H1 (cell line): ENCODE results near the gene HTR3A. TPM values are rescaled to one million over a fixed set of nuclear protein-coding genes. Genes with fewer than 3 reads are reported as not detected.

Experiments used
- CTCF ChIA-PET: fragments of 300-600 bp; sonication (Branson Sonifier 250); formaldehyde crosslinking; loops from one replicate; lab custom pipeline; 2021; ENCODE audit not compliant: partially characterized antibody; lab: Charles Lee
- POLR2A ChIA-PET: fragments of 300-600 bp; sonication (Branson Sonifier 250); formaldehyde crosslinking; loops from one replicate; lab custom pipeline; 2021; ENCODE audit warnings: inconsistent platforms; ENCODE audit not compliant: partially characterized antibody; lab: Charles Lee
- DNase-seq, 2 experiments: peaks; one replicate each; pipeline versions ENCODE4 v3.0.0 to v3.0.0-alpha.2; 2010 to 2022; ENCODE audit warnings: low spot score in 2 of 2, low read depth in 1 of 2, mixed read lengths in 1 of 2
- FAIRE-seq: peaks from 2 replicates; lab custom pipeline; 2011; peaks lifted over from hg19 to GRCh38; lab: Jason Lieb, UNC
- H2AFZ ChIP-seq: 2 replicates; pipeline ENCODE4 v1.8.1; 2012; ENCODE audit warnings: low read length, inconsistent platforms
- H2AK5ac ChIP-seq: 2 replicates; pipeline ENCODE4 v1.6.1; 2013; ENCODE audit warnings: low read depth, low read length
- H2BK120ac ChIP-seq: replicated peaks from 2 replicates; pipeline ENCODE3; 2013; ENCODE audit warnings: low read depth, low read length, inconsistent platforms
- H2BK12ac ChIP-seq: 2 replicates; pipeline ENCODE4 v1.6.1; 2013; ENCODE audit warnings: low read depth, low read length
- H2BK15ac ChIP-seq: 2 replicates; pipeline ENCODE4 v1.6.1; 2013; ENCODE audit warnings: low read length
- H2BK20ac ChIP-seq: 2 replicates; pipeline ENCODE4 v1.6.1; 2013; ENCODE audit warnings: low read length
- H2BK5ac ChIP-seq: 2 replicates; pipeline ENCODE4 v1.6.1; 2013; ENCODE audit warnings: low read depth, low read length
- H3K14ac ChIP-seq: 2 replicates; pipeline ENCODE4 v1.6.1; 2013; ENCODE audit warnings: inconsistent platforms; ENCODE audit not compliant: insufficient read length
- H3K18ac ChIP-seq: 2 replicates; pipeline ENCODE4 v1.6.1; 2013; ENCODE audit warnings: low read length; ENCODE audit errors: extremely low read depth
- H3K23ac ChIP-seq: 2 replicates; pipeline ENCODE4 v1.6.1; 2013; ENCODE audit warnings: inconsistent platforms; ENCODE audit not compliant: insufficient read length
- H3K23me2 ChIP-seq: 2 replicates; pipeline ENCODE4 v1.6.1; 2013; ENCODE audit warnings: low read depth, low read length
- H3K27ac ChIP-seq: 2 replicates; pipeline ENCODE4 v1.6.1; 2011; ENCODE audit warnings: low read depth, low read length, inconsistent platforms
- H3K27me3 ChIP-seq, 4 experiments: replicated peaks in 1 of 4; 1 replicate in 1 of 4; 2 replicates in 3 of 4; pipeline versions ENCODE4 v1.6.1 to v1.8.1; 2011 to 2013; ENCODE audit warnings: low read length in 3 of 4, mild to moderate bottlenecking in 3 of 4, inconsistent platforms in 2 of 4, mixed read lengths in 2 of 4, moderate library complexity in 1 of 4; ENCODE audit not compliant: control insufficient read depth in 3 of 4, insufficient read depth in 3 of 4; ENCODE audit errors: extremely low read depth in 1 of 4
- H3K36me3 ChIP-seq, 4 experiments: 2 replicates each; pipeline versions ENCODE4 v1.6.1 to v1.8.1; 2011 to 2013; ENCODE audit warnings: mild to moderate bottlenecking in 4 of 4, low read length in 3 of 4, moderate library complexity in 2 of 4, control low read depth in 1 of 4, inconsistent platforms in 1 of 4; ENCODE audit not compliant: insufficient read depth in 4 of 4, control insufficient read depth in 2 of 4
- H3K4ac ChIP-seq: replicated peaks from 2 replicates; pipeline ENCODE3; 2013; ENCODE audit warnings: low read length, low read depth, mixed read lengths, inconsistent platforms; ENCODE audit not compliant: insufficient read length
- H3K4me1 ChIP-seq, 4 experiments: replicated peaks in 1 of 4; 1 replicate in 1 of 4; 2 replicates in 3 of 4; pipeline versions ENCODE4 v1.6.1 to v1.8.1; 2011 to 2013; ENCODE audit warnings: low read length in 3 of 4, inconsistent platforms in 2 of 4, mixed read lengths in 1 of 4; ENCODE audit not compliant: insufficient read depth in 4 of 4, control insufficient read depth in 3 of 4
- H3K4me2 ChIP-seq, 2 experiments: 2 replicates each; pipeline versions ENCODE4 v1.6.1 to v1.8.1; 2011 to 2013; ENCODE audit warnings: low read depth in 2 of 2, low read length in 2 of 2, control low read depth in 1 of 2, inconsistent platforms in 1 of 2, mild to moderate bottlenecking in 1 of 2; ENCODE audit not compliant: insufficient read depth in 1 of 2
- H3K4me3 ChIP-seq, 4 experiments: fragments of 200-600, 300-600 bp in 1 of 4; sonication (generic), shearing (Covaris generic), sonication (Bioruptor Twin) in 1 of 4; 2 replicates each; pipeline versions ENCODE4 v1.5.1 to v1.8.1; 2011 to 2016; ENCODE audit warnings: low read length in 4 of 4, low read depth in 3 of 4, control low read depth in 2 of 4, inconsistent platforms in 2 of 4, mild to moderate bottlenecking in 2 of 4, mixed read lengths in 1 of 4, moderate library complexity in 1 of 4; ENCODE audit not compliant: insufficient read depth in 2 of 4; ENCODE audit errors: extremely low read depth in 1 of 4
- H3K56ac ChIP-seq: replicated peaks from 2 replicates; pipeline ENCODE3; 2013; ENCODE audit warnings: low read depth, mild to moderate bottlenecking, mixed read lengths, low read length, inconsistent platforms; ENCODE audit not compliant: insufficient read length
- H3K79me1 ChIP-seq: 2 replicates; pipeline ENCODE4 v1.6.1; 2013; ENCODE audit warnings: low read depth, low read length, control low read depth
- H3K79me2 ChIP-seq, 2 experiments: 2 replicates each; pipeline versions ENCODE4 v1.6.1 to v1.8.1; 2012 to 2013; ENCODE audit warnings: low read length in 2 of 2, mild to moderate bottlenecking in 2 of 2, inconsistent platforms in 1 of 2; ENCODE audit not compliant: insufficient read depth in 2 of 2, control insufficient read depth in 1 of 2
- H3K9ac ChIP-seq, 4 experiments: replicated peaks in 1 of 4; 1 replicate in 1 of 4; 2 replicates in 3 of 4; pipeline versions ENCODE4 v1.6.1 to v1.8.1; 2011 to 2013; ENCODE audit warnings: low read depth in 3 of 4, low read length in 3 of 4, control low read depth in 2 of 4, mild to moderate bottlenecking in 2 of 4, moderate library complexity in 2 of 4, inconsistent platforms in 1 of 4; ENCODE audit errors: extremely low read depth in 1 of 4
- H3K9me3 ChIP-seq, 2 experiments: 2 replicates each; pipeline versions ENCODE4 v1.6.1 to v1.8.1; 2012 to 2013; ENCODE audit warnings: mild to moderate bottlenecking in 2 of 2, moderate library complexity in 2 of 2, control low read depth in 1 of 2, inconsistent platforms in 1 of 2, low read depth in 1 of 2, low read length in 1 of 2, mixed read lengths in 1 of 2; ENCODE audit not compliant: insufficient read depth in 2 of 2
- H4K20me1 ChIP-seq, 2 experiments: replicated peaks in 1 of 2; 2 replicates each; pipeline versions ENCODE3 to v1.8.1; 2011 to 2013; ENCODE audit warnings: inconsistent platforms in 2 of 2, low read length in 2 of 2, mild to moderate bottlenecking in 1 of 2; ENCODE audit not compliant: insufficient read depth in 2 of 2, control insufficient read depth in 1 of 2
- H4K5ac ChIP-seq: 2 replicates; pipeline ENCODE4 v1.6.1; 2013; ENCODE audit warnings: low read length, low read depth, mixed read lengths, inconsistent platforms; ENCODE audit not compliant: insufficient read length
- H4K8ac ChIP-seq: 2 replicates; pipeline ENCODE4 v1.8.0; 2013; ENCODE audit warnings: mild to moderate bottlenecking, moderate library complexity, low read length, inconsistent platforms; ENCODE audit not compliant: insufficient read depth; ENCODE audit errors: extremely low read depth
- H4K91ac ChIP-seq: replicated peaks from 2 replicates; pipeline ENCODE3; 2013; ENCODE audit warnings: low read length, mixed read lengths, inconsistent platforms; ENCODE audit not compliant: insufficient read length
- CREB1 ChIP-seq: IDR thresholded peaks from 2 replicates; pipeline ENCODE4 v1.6.1; 2012; ENCODE audit warnings: inconsistent platforms
- GTF2F1 ChIP-seq: IDR thresholded peaks from 2 replicates; pipeline ENCODE4 v1.6.1; 2012; ENCODE audit warnings: low read depth, low read length, improper control_type of control experiment, borderline replicate concordance
- KDM4A ChIP-seq: IDR thresholded peaks from one replicate; pipeline ENCODE4 v1.7.1; 2012; ENCODE audit warnings: low read depth, mild to moderate bottlenecking, moderate library complexity, low read length, inconsistent platforms; ENCODE audit not compliant: severe bottlenecking
- NRF1 ChIP-seq: IDR thresholded peaks from 2 replicates; pipeline ENCODE4 v1.6.1; 2011; ENCODE audit warnings: mild to moderate bottlenecking, low read depth, low read length, improper control_type of control experiment
- PHF8 ChIP-seq: fragments of 200-600 bp; sonication (generic); conservative IDR thresholded peaks from 2 replicates; pipeline ENCODE4 v1.7.1; 2012; ENCODE audit warnings: low read depth, mild to moderate bottlenecking, inconsistent platforms, low read length, moderate library complexity
- SAP30 ChIP-seq: fragments of 300-600 bp; sonication (generic); IDR thresholded peaks from 2 replicates; pipeline ENCODE4 v1.7.1; 2012; ENCODE audit warnings: low read length, moderate library complexity, mild to moderate bottlenecking, inconsistent platforms; ENCODE audit not compliant: insufficient read depth, insufficient replicate concordance
- SP1 ChIP-seq: IDR thresholded peaks from 2 replicates; pipeline ENCODE4 v1.6.1; 2011; ENCODE audit warnings: low read depth, low read length
- SP4 ChIP-seq: IDR thresholded peaks from 2 replicates; pipeline ENCODE4 v1.6.1; 2012; ENCODE audit warnings: low read length, inconsistent platforms
- TAF1 ChIP-seq: IDR thresholded peaks from 2 replicates; pipeline ENCODE4 v1.6.1; 2011; ENCODE audit warnings: mild to moderate bottlenecking, low read depth, low read length
- WGBS, 2 experiments: shearing (Covaris generic) in 1 of 2; methylation state at CpG; one replicate each; pipeline versions ENCODE4 v1.1.6 to v1.1.7; 2013 to 2015; ENCODE audit warnings: low lambda C conversion rate in 2 of 2, mixed read lengths in 2 of 2, inconsistent platforms in 1 of 2, low coverage in 1 of 2, missing lambda C conversion rate in 1 of 2; ENCODE audit not compliant: insufficient replicate concordance in 2 of 2, insufficient coverage in 1 of 2, insufficient read length in 1 of 2; ENCODE audit errors: extremely low coverage in 1 of 2, missing lambda C conversion rate in 1 of 2; 5-methylcytosine and 5-hydroxymethylcytosine counted together
- polyA plus RNA-seq, 7 experiments: library from polyadenylated mRNA; depleted of rRNA in 3 of 7; stranded (reverse) in 5 of 7; unstranded in 2 of 7; fragments of >200 nt in 5 of 7; fragments of 200-250 nt in 2 of 7; gene quantifications; 1 replicate in 5 of 7; 2 replicates in 1 of 7; 4 replicates in 1 of 7; pipeline versions ENCODE4 v1.2.1 to v1.2.3, GENCODE V29; 2011 to 2013; ENCODE audit warnings: missing spikeins in 2 of 7, mixed read lengths in 2 of 7
- total RNA-seq: library from RNA; stranded (reverse); fragmentation: NEBNext Ultra II Directional; extraction: Animal tissue kit (Norgen Biotek cat#: 25700); gene quantifications from 2 replicates; pipeline ENCODE4 v1.2.1, GENCODE V29; 2021

HTR3A gene
- total and polyA plus RNA-seq, 2 of the 8 experiments (the other 6 are each of a cell fraction or from before 2014, with no cell fraction given), result 7.5 to 8.9 TPM

GRCh38 chr11:113947994-113948393 is 26.9 kb upstream of the HTR3A start:
- H3K4me2 ChIP-seq, result no peak overlapping the region
- no peaks in the 10 kb centered on the region for H3K79me2 ChIP-seq
- H2BK5ac ChIP-seq, result peak overlapping the region; percentile 18; the same call in 1 of the 2 replicates
- no peak overlapping the region for H3K4ac ChIP-seq
- H4K91ac ChIP-seq, result no peak overlapping the region
- no peaks in the 10 kb centered on the region for H3K9me3 ChIP-seq
- H2AK5ac ChIP-seq, result no peak overlapping the region
- FAIRE-seq (no peak), DNase-seq (no peak)
- H2BK120ac ChIP-seq, result peak overlapping the region; percentile 50
- H2AFZ ChIP-seq, result peak overlapping the region; percentile 11; the same call in 1 of the 2 replicates
- H3K36me3 ChIP-seq, result no peaks in the 10 kb centered on the region
- peaks cover 0 to 2% (median 0%) of the 10 kb centered on the region in 4 experiments; a peak in 1 of 7 replicates for H3K27me3 ChIP-seq
- H3K4me1 ChIP-seq, result peaks cover 0 to 11% (median 2%) of the 10 kb centered on the region in 4 experiments
- H3K79me1 ChIP-seq, result no peaks in the 10 kb centered on the region
- no peak overlapping the region for H3K27ac ChIP-seq
- H3K56ac ChIP-seq, result no peak overlapping the region
- no peaks in the 10 kb centered on the region for H3K23me2 ChIP-seq
- no peak overlapping the region for H2BK20ac ChIP-seq
- CTCF ChIA-PET, result interaction anchor here (1.4 to 4.7 kb wide), 2 partner anchors 52 to 313 kb away, joined by 3 to 22 read pairs; no protein-coding TSS in a partner anchor
- POLR2A ChIA-PET, result no interaction called here
- no peak overlapping the region for H3K4me3 ChIP-seq
- H4K20me1 ChIP-seq, result no peaks in the 10 kb centered on the region
- H2BK15ac ChIP-seq, result no peak overlapping the region; the same call in 1 of the 2 replicates
- H4K5ac ChIP-seq, result no peak overlapping the region
- no peak overlapping the region for H3K14ac ChIP-seq
- peak overlapping the region; percentile 81; the same call in 1 of the 2 replicates for H2BK12ac ChIP-seq
- H3K9ac ChIP-seq, result no peak overlapping the region
- H3K18ac ChIP-seq, result peak overlapping the region; percentile 86
- H3K23ac ChIP-seq, result no peak overlapping the region
- whole genome bisulfite sequencing, 2 experiments, result 87% methylated on average over 4 of the region's 4 CpGs; no CpG with 5 or more reads in 1 of the 2 experiments
- no peak overlapping the region for H4K8ac ChIP-seq
- TF ChIP-seq CREB1 (no peak), SP1 (no peak), NRF1 (no peak), SP4 (no peak), SAP30 (no peak), GTF2F1 (no peak), KDM4A (no peak), PHF8 (no peak), TAF1 (no peak)
